Ascending aorta (tissue), 2 donors: ENCODE data around the gene PHF19. TPM values are rescaled to one million over a fixed set of nuclear protein-coding genes. Genes with fewer than 3 reads are reported as not detected.

Experiments used
- DNase-seq, 2 donors: peaks; one replicate each; pipeline ENCODE4 v3.0.0-alpha.2; 2019; ENCODE audit warnings: low spot score in 2 of 2
- H3K27ac ChIP-seq, 2 donors: fragments of 200-600 bp; sonication (generic); one replicate each; pipeline ENCODE4 v1.5.1; 2016 to 2017; ENCODE audit warnings: mild to moderate bottlenecking in 1 of 2
- H3K27me3 ChIP-seq: fragments of 200-600 bp; sonication (generic); one replicate; pipeline ENCODE4 v1.5.1; 2017
- H3K36me3 ChIP-seq, 2 donors: fragments of 200-600 bp; sonication (generic); one replicate each; pipeline ENCODE4 v1.5.1; 2016
- H3K4me1 ChIP-seq, 2 donors: fragments of 200-600 bp; sonication (generic); one replicate each; pipeline ENCODE4 v1.5.1; 2016 to 2017; ENCODE audit warnings: mild to moderate bottlenecking in 1 of 2
- H3K4me3 ChIP-seq, 2 donors: fragments of 200-600 bp; sonication (generic); one replicate each; pipeline ENCODE4 v1.5.1; 2016 to 2017; ENCODE audit warnings: mild to moderate bottlenecking in 1 of 2
- H3K9me3 ChIP-seq, 2 donors: fragments of 200-600 bp; sonication (generic); one replicate each; pipeline ENCODE4 v1.5.1; 2016
- CTCF ChIP-seq, 3 experiments: fragments of 200-600 bp in 2 of 3; fragments of 450-650 bp in 1 of 3; sonication (generic) in 2 of 3; IDR thresholded peaks; one replicate each; pipeline ENCODE4 v1.5.1; 2016 to 2019; ENCODE audit warnings: antibody characterized with exemption in 3 of 3, mild to moderate bottlenecking in 1 of 3, moderate library complexity in 1 of 3
- intact Hi-C: fragments of 100-400 bp; cut with DNase I; formaldehyde crosslinking; loops from one replicate; pipeline ENCODE4 v1.15.1; 2023
- total RNA-seq: library from RNA; depleted of rRNA; stranded (reverse); fragments of >200 nt; gene quantifications from one replicate; pipeline ENCODE4 v1.1.0, GENCODE V29; 2016

The PHF19 gene
- total RNA-seq, 1 donor from 2014 or later, result 33.0 TPM

GRCh38 chr9:120886490-120886967, 9.5 kb upstream of the PHF19 start:
- Histone ChIP-seq H3K4me1 (peaks cover 0 to 10% of the 10 kb centered on the region in 2 donors), H3K4me3 (no peak overlapping the region), H3K27ac (no peak overlapping the region), H3K27me3 (no peaks in the 10 kb centered on the region), H3K36me3 (no peaks in the 10 kb centered on the region), H3K9me3 (no peaks in the 10 kb centered on the region)
- no peak for DNase-seq
- intact Hi-C loops, result no loop called here
- TF ChIP-seq CTCF (IDR thresholded peaks at IDR 0.05), result no peak

DNA sequence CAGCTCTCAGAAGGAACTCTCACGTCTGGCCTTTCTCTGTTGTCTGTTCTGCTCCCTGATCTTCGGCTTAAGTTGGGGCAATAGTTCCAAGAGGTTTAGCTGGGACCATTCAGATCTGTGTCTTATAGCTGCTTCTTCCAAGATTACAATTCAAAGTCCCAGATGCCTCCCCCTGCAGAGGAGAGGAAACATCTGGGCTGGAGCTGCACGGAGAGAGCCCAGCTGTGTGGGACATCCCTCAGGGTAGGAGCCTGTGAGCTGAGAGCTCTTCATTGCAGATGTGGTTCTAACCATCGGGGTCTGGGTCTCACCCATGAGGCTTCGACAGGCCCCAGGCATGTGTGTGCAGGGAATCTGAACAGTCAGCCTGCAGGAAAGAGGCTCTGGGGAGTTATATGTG, 9.0 kb upstream of the PHF19 start:
- DNase-seq, result no peak
- intact Hi-C loops, result no loop called here
- no peak overlapping the region for H3K4me3 ChIP-seq
- H3K27me3 ChIP-seq, result no peaks in the 10 kb centered on the region
- peak overlapping the region in 1 of 2 donors; percentile 11 for H3K27ac ChIP-seq
- TF ChIP-seq CTCF (IDR thresholded peaks at IDR 0.05), result no peak
- H3K4me1 ChIP-seq, result peaks cover 0 to 10% of the 10 kb centered on the region in 2 donors
- H3K9me3 ChIP-seq, result no peaks in the 10 kb centered on the region
- no peaks in the 10 kb centered on the region for H3K36me3 ChIP-seq

GRCh38 chr9:120885457-120885856, 8.5 kb upstream of the PHF19 start:
- no peak for DNase-seq
- no peaks in the 10 kb centered on the region for H3K27me3 ChIP-seq
- intact Hi-C loops, result no loop called here
- H3K36me3 ChIP-seq, result no peaks in the 10 kb centered on the region
- H3K4me1 ChIP-seq, result peaks cover 0 to 10% of the 10 kb centered on the region in 2 donors
- TF ChIP-seq CTCF (IDR thresholded peaks at IDR 0.05), result no peak
- H3K4me3 ChIP-seq, result no peak overlapping the region
- no peaks in the 10 kb centered on the region for H3K9me3 ChIP-seq
- peak overlapping the region in 1 of 2 donors; percentile 11 for H3K27ac ChIP-seq

- Histone ChIP-seq H3K36me3 (no peaks in the 10 kb centered on the region), H3K27ac (no peak overlapping the region), H3K4me3 (no peak overlapping the region), H3K9me3 (no peaks in the 10 kb centered on the region), H3K27me3 (no peaks in the 10 kb centered on the region), H3K4me1 (peaks cover 0 to 3% of the 10 kb centered on the region in 2 donors)
- no peak for TF ChIP-seq CTCF (IDR thresholded peaks at IDR 0.05)
- intact Hi-C loops, result no loop called here
- DNase-seq, result no peak
These were observed 6.6 kb upstream of the PHF19 start for GRCh38 chr9:120883608-120883996.

GRCh38 chr9:120882935-120883607, 6.1 kb upstream of the PHF19 start:
- Histone ChIP-seq H3K9me3 (no peaks in the 10 kb centered on the region), H3K27ac (no peak overlapping the region), H3K27me3 (no peaks in the 10 kb centered on the region), H3K4me1 (peaks cover 0 to 5% of the 10 kb centered on the region in 2 donors), H3K36me3 (no peaks in the 10 kb centered on the region), H3K4me3 (no peak overlapping the region)
- no peak for DNase-seq
- intact Hi-C loops, result no loop called here
- no peak for TF ChIP-seq CTCF (IDR thresholded peaks at IDR 0.05)
